WTC11 (cell line): ENCODE data around the gene SEL1L3. TPM values are rescaled to one million over a fixed set of nuclear protein-coding genes. Genes with fewer than 3 reads are reported as not detected.

Experiments
- ATAC-seq: fragments of 200-7000 bp; cut with Tn5 transposase; 2 replicates; pipeline ENCODE4 v1.10.0; 2021; ENCODE audit warnings: mild to moderate bottlenecking, moderate library complexity
- CTCF ChIA-PET: fragments of 300-600 bp; sonication (Branson Sonifier 250); formaldehyde crosslinking; loops from one replicate; lab custom pipeline; 2021; ENCODE audit warnings: antibody characterized with exemption; lab: Charles Lee
- POLR2A ChIA-PET: fragments of 350-600 bp; sonication (Branson Sonifier 250); formaldehyde crosslinking; loops from one replicate; lab custom pipeline; 2021; ENCODE audit warnings: antibody characterized with exemption; lab: Charles Lee
- DNase-seq: peaks from one replicate; pipeline ENCODE4 v3.0.0; 2021; ENCODE audit warnings: low spot score
- H3K27ac Mint-ChIP-seq: 2 replicates; pipeline ENCODE4 v1.8.0; 2021; ENCODE audit warnings: mixed read lengths
- H3K27me3 Mint-ChIP-seq: 2 replicates; pipeline ENCODE4 v1.8.0; 2021; ENCODE audit warnings: low read depth, mild to moderate bottlenecking, moderate library complexity, mixed read lengths
- H3K36me3 Mint-ChIP-seq: 2 replicates; pipeline ENCODE4 v1.8.0; 2021; ENCODE audit warnings: mixed read lengths
- H3K4me1 Mint-ChIP-seq: 2 replicates; pipeline ENCODE4 v1.8.0; 2022; ENCODE audit warnings: mixed read lengths
- H3K4me3 Mint-ChIP-seq: 2 replicates; pipeline ENCODE4 v1.8.0; 2021; ENCODE audit warnings: mild to moderate bottlenecking, moderate library complexity, mixed read lengths
- H3K9me3 Mint-ChIP-seq: 2 replicates; pipeline ENCODE4 v1.8.0; 2021; ENCODE audit warnings: mixed read lengths
- CBFB ChIP-seq: sonication (generic); formaldehyde crosslinking; IDR thresholded peaks from 2 replicates; pipeline ENCODE4 v1.8.1; 2022; ENCODE audit warnings: mild to moderate bottlenecking, low read depth, missing genetic modification reagents
- CREB1 ChIP-seq: sonication (generic); formaldehyde crosslinking; IDR thresholded peaks from 2 replicates; pipeline ENCODE4 v1.8.0; 2023; ENCODE audit warnings: mild to moderate bottlenecking, missing genetic modification reagents
- FOXK1 ChIP-seq: sonication (generic); formaldehyde crosslinking; IDR thresholded peaks from 2 replicates; pipeline ENCODE4 v1.8.0; 2022; ENCODE audit warnings: mild to moderate bottlenecking, moderate library complexity, missing genetic modification reagents
- HMGA2 ChIP-seq: fragments of 250-450 bp; sonication (Bioruptor Pico); IDR thresholded peaks from 2 replicates; pipeline ENCODE4 v1.4.0; 2021; ENCODE audit warnings: mild to moderate bottlenecking, moderate library complexity
- JAZF1 ChIP-seq: fragments of 250-450 bp; sonication (Bioruptor Pico); IDR thresholded peaks from 2 replicates; pipeline ENCODE4 v1.9.0; 2021; ENCODE audit warnings: moderate library complexity, mild to moderate bottlenecking, inconsistent platforms
- JUN ChIP-seq: sonication (generic); formaldehyde crosslinking; IDR thresholded peaks from 2 replicates; pipeline ENCODE4 v1.8.0; 2023; ENCODE audit warnings: mild to moderate bottlenecking, missing genetic modification reagents
- MYBL2 ChIP-seq: sonication (generic); formaldehyde crosslinking; IDR thresholded peaks from 2 replicates; pipeline ENCODE4 v1.8.1; 2023; ENCODE audit warnings: mild to moderate bottlenecking, moderate library complexity, missing genetic modification reagents
- SOX15 ChIP-seq: fragments of 250-450 bp; sonication (Bioruptor Pico); IDR thresholded peaks from 2 replicates; pipeline ENCODE4 v1.9.0; 2021; ENCODE audit warnings: mild to moderate bottlenecking
- STAT6 ChIP-seq: sonication (generic); formaldehyde crosslinking; conservative IDR thresholded peaks from 2 replicates; pipeline ENCODE4 v1.8.1; 2023; ENCODE audit warnings: mild to moderate bottlenecking, low read depth, missing genetic modification reagents, moderate library complexity
- ZNF138 ChIP-seq: sonication (generic); formaldehyde crosslinking; conservative IDR thresholded peaks from 2 replicates; pipeline ENCODE4 v1.8.1; 2022; ENCODE audit warnings: mild to moderate bottlenecking, moderate library complexity, missing genetic modification reagents
- ZNF219 ChIP-seq: sonication (generic); formaldehyde crosslinking; IDR thresholded peaks from 2 replicates; pipeline ENCODE4 v1.8.0; 2023; ENCODE audit warnings: missing genetic modification reagents, mild to moderate bottlenecking, borderline replicate concordance
- ZNF317 ChIP-seq: sonication (generic); formaldehyde crosslinking; IDR thresholded peaks from 2 replicates; pipeline ENCODE4 v1.8.1; 2023; ENCODE audit warnings: low read depth, mild to moderate bottlenecking, moderate library complexity, missing genetic modification reagents, borderline replicate concordance
- ZNF416 ChIP-seq: fragments of 250-450 bp; sonication (Bioruptor Pico); IDR thresholded peaks from 2 replicates; pipeline ENCODE4 v1.9.0; 2021; ENCODE audit warnings: mild to moderate bottlenecking, inconsistent platforms
- ZNF425 ChIP-seq: fragments of 250-450 bp; sonication (Bioruptor Pico); conservative IDR thresholded peaks from 2 replicates; pipeline ENCODE4 v1.9.0; 2021; ENCODE audit warnings: mild to moderate bottlenecking
- ZNF671 ChIP-seq: fragments of 250-450 bp; sonication (Bioruptor Pico); IDR thresholded peaks from 2 replicates; pipeline ENCODE4 v1.8.0; 2021; ENCODE audit warnings: mild to moderate bottlenecking
- ZSCAN18 ChIP-seq: fragments of 250-450 bp; sonication (Bioruptor Pico); IDR thresholded peaks from 2 replicates; pipeline ENCODE4 v2.1.2; 2022; ENCODE audit warnings: mild to moderate bottlenecking, moderate library complexity
- total RNA-seq: library from RNA; stranded (reverse); gene quantifications from 3 replicates; pipeline ENCODE4 v1.2.3, GENCODE V29; 2021
- TF ChIP-seq, protein P1 (sequence below): fragments of 250-450 bp; sonication (Bioruptor Pico); IDR thresholded peaks from 2 replicates; pipeline ENCODE4 v1.9.0; 2021; ENCODE audit warnings: mild to moderate bottlenecking, borderline replicate concordance
- TF ChIP-seq, protein P2 (sequence below): sonication (generic); formaldehyde crosslinking; IDR thresholded peaks from 2 replicates; pipeline ENCODE4 v1.8.0; 2023; ENCODE audit warnings: mild to moderate bottlenecking, missing genetic modification reagents
- TF ChIP-seq, protein P3 (sequence below): fragments of 250-450 bp; sonication (Bioruptor Pico); IDR thresholded peaks from 2 replicates; pipeline ENCODE4 v1.9.0; 2021; ENCODE audit warnings: moderate library complexity, mild to moderate bottlenecking, inconsistent platforms, borderline replicate concordance

Gene SEL1L3
- total RNA-seq, 1 experiment from 2014 or later, result 31.5 TPM

DNA sequence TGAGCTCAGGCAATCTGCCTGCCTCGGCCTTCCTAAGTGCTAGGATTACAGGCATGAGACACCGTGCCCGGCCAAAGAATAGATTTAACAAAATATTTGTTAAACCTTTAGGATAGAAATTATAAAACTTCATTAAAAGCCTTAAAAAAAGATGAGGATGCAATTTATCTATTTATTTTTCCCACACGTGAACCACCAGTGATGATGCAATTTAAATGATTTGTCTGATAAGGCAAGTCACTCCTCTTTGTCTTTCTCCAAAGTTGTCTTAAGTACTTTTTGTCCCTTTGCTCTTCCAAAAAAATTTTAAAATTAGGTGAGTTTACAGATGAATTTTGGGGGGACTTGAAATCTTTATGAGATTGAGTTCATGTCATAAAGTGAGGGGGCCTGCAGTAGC lies 149.0 kb downstream of the SEL1L3 start:
- no peak overlapping the region for H3K27ac Mint-ChIP-seq
- ChIA-PET CTCF (interaction anchor here (1.9 kb wide), 1 partner anchor 274 kb away, joined by 4 read pairs; no protein-coding TSS in a partner anchor), POLR2A (no interaction called here)
- peaks cover 8% of the 10 kb centered on the region for H3K9me3 Mint-ChIP-seq
- H3K4me1 Mint-ChIP-seq, result no peaks in the 10 kb centered on the region
- ATAC-seq (no peak), DNase-seq (no peak)
- TF ChIP-seq MYBL2 (CRISPR knock-in tag), result no peak
- no peak for TF ChIP-seq CREB1 (CRISPR knock-in tag)
- no peak for TF ChIP-seq HMGA2
- TF ChIP-seq SOX15 (CRISPR knock-in tag), result no peak
- TF ChIP-seq ZNF138 (CRISPR knock-in tag), result no peak
- TF ChIP-seq ZNF425, result no peak
- TF ChIP-seq CBFB, result no peak
- TF ChIP-seq, protein P1, sequence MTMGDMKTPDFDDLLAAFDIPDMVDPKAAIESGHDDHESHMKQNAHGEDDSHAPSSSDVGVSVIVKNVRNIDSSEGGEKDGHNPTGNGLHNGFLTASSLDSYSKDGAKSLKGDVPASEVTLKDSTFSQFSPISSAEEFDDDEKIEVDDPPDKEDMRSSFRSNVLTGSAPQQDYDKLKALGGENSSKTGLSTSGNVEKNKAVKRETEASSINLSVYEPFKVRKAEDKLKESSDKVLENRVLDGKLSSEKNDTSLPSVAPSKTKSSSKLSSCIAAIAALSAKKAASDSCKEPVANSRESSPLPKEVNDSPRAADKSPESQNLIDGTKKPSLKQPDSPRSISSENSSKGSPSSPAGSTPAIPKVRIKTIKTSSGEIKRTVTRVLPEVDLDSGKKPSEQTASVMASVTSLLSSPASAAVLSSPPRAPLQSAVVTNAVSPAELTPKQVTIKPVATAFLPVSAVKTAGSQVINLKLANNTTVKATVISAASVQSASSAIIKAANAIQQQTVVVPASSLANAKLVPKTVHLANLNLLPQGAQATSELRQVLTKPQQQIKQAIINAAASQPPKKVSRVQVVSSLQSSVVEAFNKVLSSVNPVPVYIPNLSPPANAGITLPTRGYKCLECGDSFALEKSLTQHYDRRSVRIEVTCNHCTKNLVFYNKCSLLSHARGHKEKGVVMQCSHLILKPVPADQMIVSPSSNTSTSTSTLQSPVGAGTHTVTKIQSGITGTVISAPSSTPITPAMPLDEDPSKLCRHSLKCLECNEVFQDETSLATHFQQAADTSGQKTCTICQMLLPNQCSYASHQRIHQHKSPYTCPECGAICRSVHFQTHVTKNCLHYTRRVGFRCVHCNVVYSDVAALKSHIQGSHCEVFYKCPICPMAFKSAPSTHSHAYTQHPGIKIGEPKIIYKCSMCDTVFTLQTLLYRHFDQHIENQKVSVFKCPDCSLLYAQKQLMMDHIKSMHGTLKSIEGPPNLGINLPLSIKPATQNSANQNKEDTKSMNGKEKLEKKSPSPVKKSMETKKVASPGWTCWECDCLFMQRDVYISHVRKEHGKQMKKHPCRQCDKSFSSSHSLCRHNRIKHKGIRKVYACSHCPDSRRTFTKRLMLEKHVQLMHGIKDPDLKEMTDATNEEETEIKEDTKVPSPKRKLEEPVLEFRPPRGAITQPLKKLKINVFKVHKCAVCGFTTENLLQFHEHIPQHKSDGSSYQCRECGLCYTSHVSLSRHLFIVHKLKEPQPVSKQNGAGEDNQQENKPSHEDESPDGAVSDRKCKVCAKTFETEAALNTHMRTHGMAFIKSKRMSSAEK (CRISPR knock-in tag), result no peak
- no peak for TF ChIP-seq ZSCAN18 (CRISPR knock-in tag)
- H3K4me3 Mint-ChIP-seq, result no peak overlapping the region
- no peaks in the 10 kb centered on the region for H3K27me3 Mint-ChIP-seq
- peaks cover 6% of the 10 kb centered on the region for H3K36me3 Mint-ChIP-seq

DNA sequence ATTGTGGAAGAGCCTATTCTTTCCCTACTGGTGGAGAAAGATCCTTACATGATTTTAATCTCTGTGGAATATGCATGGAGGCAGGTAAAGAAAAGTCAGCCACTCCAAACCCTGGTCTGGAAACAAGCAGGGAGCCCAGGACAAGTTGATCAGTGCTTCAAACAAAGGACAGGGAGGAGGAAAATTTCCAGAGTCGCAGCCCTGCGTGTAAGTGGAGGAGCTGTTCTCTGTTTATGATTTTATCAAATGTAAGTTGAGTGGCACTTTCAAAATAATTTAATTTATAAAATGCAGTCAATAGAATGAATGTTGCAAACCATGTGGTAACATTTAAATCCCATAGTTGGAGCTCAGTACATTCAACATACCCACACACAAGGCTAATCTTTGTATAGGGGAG lies 150.2 kb downstream of the SEL1L3 start:
- peaks cover 11% of the 10 kb centered on the region for H3K9me3 Mint-ChIP-seq
- H3K27me3 Mint-ChIP-seq, result no peaks in the 10 kb centered on the region
- no peak overlapping the region for H3K27ac Mint-ChIP-seq
- CTCF ChIA-PET, result interaction anchor here (0.6 to 1.9 kb wide), 5 partner anchors 182 to 281 kb away, joined by 3 to 7 read pairs (median 4); no protein-coding TSS in a partner anchor
- H3K4me1 Mint-ChIP-seq, result no peaks in the 10 kb centered on the region
- peaks cover 8% of the 10 kb centered on the region for H3K36me3 Mint-ChIP-seq
- no peak overlapping the region for H3K4me3 Mint-ChIP-seq
- ATAC-seq (no peak), DNase-seq (no peak)
- POLR2A ChIA-PET, result no interaction called here
- TF ChIP-seq JAZF1 (CRISPR knock-in tag) (no peak), ZNF416 (CRISPR knock-in tag) (no peak), ZNF671 (CRISPR knock-in tag) (no peak), STAT6 (CRISPR knock-in tag) (no peak), FOXK1 (CRISPR knock-in tag) (no peak), JUN (no peak), ZNF219 (CRISPR knock-in tag) (no peak), ZNF317 (CRISPR knock-in tag) (no peak)
- TF ChIP-seq, protein P2, sequence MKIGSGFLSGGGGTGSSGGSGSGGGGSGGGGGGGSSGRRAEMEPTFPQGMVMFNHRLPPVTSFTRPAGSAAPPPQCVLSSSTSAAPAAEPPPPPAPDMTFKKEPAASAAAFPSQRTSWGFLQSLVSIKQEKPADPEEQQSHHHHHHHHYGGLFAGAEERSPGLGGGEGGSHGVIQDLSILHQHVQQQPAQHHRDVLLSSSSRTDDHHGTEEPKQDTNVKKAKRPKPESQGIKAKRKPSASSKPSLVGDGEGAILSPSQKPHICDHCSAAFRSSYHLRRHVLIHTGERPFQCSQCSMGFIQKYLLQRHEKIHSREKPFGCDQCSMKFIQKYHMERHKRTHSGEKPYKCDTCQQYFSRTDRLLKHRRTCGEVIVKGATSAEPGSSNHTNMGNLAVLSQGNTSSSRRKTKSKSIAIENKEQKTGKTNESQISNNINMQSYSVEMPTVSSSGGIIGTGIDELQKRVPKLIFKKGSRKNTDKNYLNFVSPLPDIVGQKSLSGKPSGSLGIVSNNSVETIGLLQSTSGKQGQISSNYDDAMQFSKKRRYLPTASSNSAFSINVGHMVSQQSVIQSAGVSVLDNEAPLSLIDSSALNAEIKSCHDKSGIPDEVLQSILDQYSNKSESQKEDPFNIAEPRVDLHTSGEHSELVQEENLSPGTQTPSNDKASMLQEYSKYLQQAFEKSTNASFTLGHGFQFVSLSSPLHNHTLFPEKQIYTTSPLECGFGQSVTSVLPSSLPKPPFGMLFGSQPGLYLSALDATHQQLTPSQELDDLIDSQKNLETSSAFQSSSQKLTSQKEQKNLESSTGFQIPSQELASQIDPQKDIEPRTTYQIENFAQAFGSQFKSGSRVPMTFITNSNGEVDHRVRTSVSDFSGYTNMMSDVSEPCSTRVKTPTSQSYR (CRISPR knock-in tag), result no peak
- TF ChIP-seq, protein P3, sequence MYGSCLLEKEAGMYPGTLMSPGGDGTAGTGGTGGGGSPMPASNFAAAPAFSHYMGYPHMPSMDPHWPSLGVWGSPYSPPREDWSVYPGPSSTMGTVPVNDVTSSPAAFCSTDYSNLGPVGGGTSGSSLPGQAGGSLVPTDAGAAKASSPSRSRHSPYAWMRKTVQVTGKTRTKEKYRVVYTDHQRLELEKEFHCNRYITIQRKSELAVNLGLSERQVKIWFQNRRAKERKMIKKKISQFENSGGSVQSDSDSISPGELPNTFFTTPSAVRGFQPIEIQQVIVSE, result no peak
